MM.1S (cell line): ENCODE results near the gene VPREB1.

Experiments
- DNase-seq: peaks from one replicate; pipeline ENCODE4 v3.0.0-alpha.2; 2015
- H2AFZ ChIP-seq: fragments of 300-600 bp; sonication (generic); 2 replicates; pipeline ENCODE4 v1.6.0; 2016; ENCODE audit warnings: antibody characterized with exemption, low read length
- H3F3A ChIP-seq: fragments of 300-600 bp; sonication (generic); 2 replicates; pipeline ENCODE4 v1.6.1; 2016; ENCODE audit warnings: mild to moderate bottlenecking, antibody characterized with exemption, low read length, moderate library complexity, mixed read lengths; ENCODE audit not compliant: insufficient read depth
- H3K27ac ChIP-seq: fragments of 300-600 bp; sonication (generic); 2 replicates; pipeline ENCODE4 v1.5.1; 2016; ENCODE audit warnings: mild to moderate bottlenecking, low read length
- H3K27me3 ChIP-seq: fragments of 300-600 bp; sonication (generic); replicated peaks from 2 replicates; pipeline ENCODE4 v1.6.0; 2016; ENCODE audit warnings: low read length; ENCODE audit not compliant: insufficient read depth
- H3K36me3 ChIP-seq: fragments of 300-600 bp; sonication (generic); replicated peaks from 2 replicates; pipeline ENCODE4 v1.6.1; 2016; ENCODE audit warnings: mild to moderate bottlenecking, low read length, mixed read lengths; ENCODE audit not compliant: insufficient read depth
- H3K4me1 ChIP-seq: fragments of 300-600 bp; sonication (generic); 2 replicates; pipeline ENCODE4 v1.6.1; 2016; ENCODE audit warnings: low read length, mixed read lengths
- H3K4me2 ChIP-seq: fragments of 300-600 bp; sonication (generic); 2 replicates; pipeline ENCODE4 v1.6.0; 2016; ENCODE audit warnings: low read depth, low read length
- H3K4me3 ChIP-seq: fragments of 300-600 bp; sonication (generic); 2 replicates; pipeline ENCODE4 v1.5.1; 2016; ENCODE audit warnings: low read length, mixed read lengths
- H3K79me2 ChIP-seq: fragments of 300-600 bp; sonication (generic); 2 replicates; pipeline ENCODE4 v1.6.1; 2016; ENCODE audit warnings: mixed run types, low read length, mixed read lengths
- H3K9ac ChIP-seq: fragments of 300-600 bp; sonication (generic); 2 replicates; pipeline ENCODE4 v1.6.1; 2016; ENCODE audit warnings: low read length, mixed read lengths
- H3K9me2 ChIP-seq: fragments of 300-600 bp; sonication (generic); replicated peaks from 2 replicates; pipeline ENCODE4 v1.6.1; 2016; ENCODE audit warnings: mild to moderate bottlenecking, low read length, mixed read lengths; ENCODE audit not compliant: insufficient read depth
- H3K9me3 ChIP-seq: fragments of 300-600 bp; sonication (generic); replicated peaks from 2 replicates; pipeline ENCODE4 v1.6.1; 2016; ENCODE audit warnings: mild to moderate bottlenecking, low read length, mixed read lengths; ENCODE audit not compliant: insufficient read depth
- H4K20me1 ChIP-seq: fragments of 300-600 bp; sonication (generic); 2 replicates; pipeline ENCODE4 v1.6.1; 2016; ENCODE audit warnings: mild to moderate bottlenecking, low read length, moderate library complexity, mixed read lengths; ENCODE audit not compliant: insufficient read depth
- EZH2 ChIP-seq: fragments of 300-600 bp; sonication (generic); optimal IDR thresholded peaks from 2 replicates; pipeline ENCODE3; 2017; ENCODE audit warnings: low read depth, mild to moderate bottlenecking, antibody characterized with exemption, low read length, mixed read lengths
- EZH2phosphoT487 ChIP-seq: fragments of 300-600 bp; sonication (generic); IDR thresholded peaks from 2 replicates; pipeline ENCODE4 v1.6.1; 2018; ENCODE audit warnings: antibody characterized with exemption, low read length
- TF ChIP-seq, protein P1 (sequence below): fragments of 300-600 bp; sonication (generic); IDR thresholded peaks from 2 replicates; pipeline ENCODE4 v1.5.1; 2016; ENCODE audit warnings: antibody characterized with exemption, low read length, mixed read lengths

VPREB1 gene

DNA sequence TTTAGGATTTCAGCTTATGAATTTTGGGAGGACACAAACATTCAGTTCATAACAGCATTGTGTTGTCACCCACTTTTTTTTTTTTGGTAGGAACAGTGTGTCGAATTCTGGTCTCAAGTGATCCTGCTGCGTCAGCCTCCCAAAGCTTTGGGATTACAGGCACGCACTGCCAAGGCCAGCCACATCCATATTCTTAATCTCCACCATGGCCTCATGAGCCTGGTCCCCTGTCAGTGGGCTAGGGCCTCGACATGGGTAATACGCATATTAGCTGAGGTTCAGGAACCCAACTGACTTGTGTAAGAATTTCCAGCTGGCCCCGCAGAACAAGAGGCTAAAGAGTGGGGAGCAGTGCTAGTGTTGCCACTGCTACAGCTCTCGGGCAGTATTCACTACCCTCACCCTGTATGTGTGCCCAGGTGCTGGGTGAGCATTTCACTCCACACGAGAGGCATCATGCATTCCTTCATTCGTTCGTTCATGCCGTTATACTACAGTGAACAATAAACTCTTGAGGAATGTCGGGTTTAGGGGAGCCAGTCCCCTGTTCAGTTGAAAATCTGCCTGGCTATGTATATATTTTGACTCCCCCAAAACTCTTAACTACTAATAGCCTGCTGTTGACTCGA is 5.2 kb upstream of the VPREB1 start:
- no peaks in the 10 kb centered on the region for H3K27me3 ChIP-seq
- no peaks in the 10 kb centered on the region for H3K9me3 ChIP-seq
- H3K27ac ChIP-seq = no peak overlapping the region
- no peak overlapping the region for H3K9ac ChIP-seq
- no peak for DNase-seq
- no peak overlapping the region for H3K4me3 ChIP-seq
- H4K20me1 ChIP-seq = no peaks in the 10 kb centered on the region
- no peaks in the 10 kb centered on the region for H3K79me2 ChIP-seq
- no peak overlapping the region for H3K4me2 ChIP-seq
- H3K9me2 ChIP-seq = no peaks in the 10 kb centered on the region
- peaks cover 12% of the 10 kb centered on the region; the same call in 1 of the 2 replicates for H3K4me1 ChIP-seq
- H3F3A ChIP-seq = peaks cover 4% of the 10 kb centered on the region; the same call in 1 of the 2 replicates
- H3K36me3 ChIP-seq = no peaks in the 10 kb centered on the region
- H2AFZ ChIP-seq = no peak overlapping the region
- TF ChIP-seq EZH2 (no peak), EZH2phosphoT487 (no peak)

GRCh38 chr22:22241554-22241898 is 3.1 kb upstream of the VPREB1 start:
- H3F3A ChIP-seq = no peaks in the 10 kb centered on the region
- no peaks in the 10 kb centered on the region for H3K9me2 ChIP-seq
- H2AFZ ChIP-seq = no peak overlapping the region
- no peak overlapping the region for H3K27ac ChIP-seq
- no peaks in the 10 kb centered on the region for H3K79me2 ChIP-seq
- no peak for DNase-seq
- peaks cover 25% of the 10 kb centered on the region for H3K4me1 ChIP-seq
- no peak overlapping the region for H3K4me2 ChIP-seq
- no peak overlapping the region for H3K9ac ChIP-seq
- H4K20me1 ChIP-seq = no peaks in the 10 kb centered on the region
- no peaks in the 10 kb centered on the region for H3K9me3 ChIP-seq
- no peak overlapping the region for H3K4me3 ChIP-seq
- TF ChIP-seq, protein P1, sequence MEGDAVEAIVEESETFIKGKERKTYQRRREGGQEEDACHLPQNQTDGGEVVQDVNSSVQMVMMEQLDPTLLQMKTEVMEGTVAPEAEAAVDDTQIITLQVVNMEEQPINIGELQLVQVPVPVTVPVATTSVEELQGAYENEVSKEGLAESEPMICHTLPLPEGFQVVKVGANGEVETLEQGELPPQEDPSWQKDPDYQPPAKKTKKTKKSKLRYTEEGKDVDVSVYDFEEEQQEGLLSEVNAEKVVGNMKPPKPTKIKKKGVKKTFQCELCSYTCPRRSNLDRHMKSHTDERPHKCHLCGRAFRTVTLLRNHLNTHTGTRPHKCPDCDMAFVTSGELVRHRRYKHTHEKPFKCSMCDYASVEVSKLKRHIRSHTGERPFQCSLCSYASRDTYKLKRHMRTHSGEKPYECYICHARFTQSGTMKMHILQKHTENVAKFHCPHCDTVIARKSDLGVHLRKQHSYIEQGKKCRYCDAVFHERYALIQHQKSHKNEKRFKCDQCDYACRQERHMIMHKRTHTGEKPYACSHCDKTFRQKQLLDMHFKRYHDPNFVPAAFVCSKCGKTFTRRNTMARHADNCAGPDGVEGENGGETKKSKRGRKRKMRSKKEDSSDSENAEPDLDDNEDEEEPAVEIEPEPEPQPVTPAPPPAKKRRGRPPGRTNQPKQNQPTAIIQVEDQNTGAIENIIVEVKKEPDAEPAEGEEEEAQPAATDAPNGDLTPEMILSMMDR = no peak
- no peaks in the 10 kb centered on the region for H3K27me3 ChIP-seq
- H3K36me3 ChIP-seq = no peaks in the 10 kb centered on the region

DNA sequence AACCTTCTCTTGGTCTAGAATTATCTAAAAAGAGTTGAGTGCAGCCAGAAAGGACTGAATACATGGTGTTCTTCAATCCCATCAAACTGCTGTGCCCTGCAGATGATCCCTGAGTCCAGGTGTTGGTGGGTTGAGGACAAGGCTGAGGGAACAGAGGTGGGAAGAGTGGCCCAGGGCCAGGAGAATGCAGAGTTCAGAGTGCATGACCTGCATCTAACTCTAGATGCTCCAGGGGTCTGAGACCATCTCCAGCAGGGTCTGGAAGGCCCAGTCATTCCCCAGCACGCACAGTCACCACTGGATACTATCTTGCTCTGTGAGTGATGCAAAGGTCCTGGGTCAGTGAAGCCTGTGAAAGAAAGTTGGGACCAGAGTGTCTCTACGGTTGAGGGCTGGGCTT is 2.1 kb upstream of the VPREB1 start:
- Histone ChIP-seq H3K79me2 (no peaks in the 10 kb centered on the region), H2AFZ (no peak overlapping the region), H3F3A (no peaks in the 10 kb centered on the region), H3K27me3 (no peaks in the 10 kb centered on the region), H3K9ac (no peak overlapping the region), H3K4me3 (no peak overlapping the region), H3K27ac (no peak overlapping the region), H3K4me1 (peaks cover 27% of the 10 kb centered on the region), H4K20me1 (no peaks in the 10 kb centered on the region), H3K4me2 (no peak overlapping the region), H3K36me3 (no peaks in the 10 kb centered on the region), H3K9me2 (no peaks in the 10 kb centered on the region), H3K9me3 (no peaks in the 10 kb centered on the region)
- DNase-seq = no peak
- TF ChIP-seq EZH2phosphoT487 (no peak), EZH2 (no peak)
- TF ChIP-seq, protein P1 = no peak

DNA sequence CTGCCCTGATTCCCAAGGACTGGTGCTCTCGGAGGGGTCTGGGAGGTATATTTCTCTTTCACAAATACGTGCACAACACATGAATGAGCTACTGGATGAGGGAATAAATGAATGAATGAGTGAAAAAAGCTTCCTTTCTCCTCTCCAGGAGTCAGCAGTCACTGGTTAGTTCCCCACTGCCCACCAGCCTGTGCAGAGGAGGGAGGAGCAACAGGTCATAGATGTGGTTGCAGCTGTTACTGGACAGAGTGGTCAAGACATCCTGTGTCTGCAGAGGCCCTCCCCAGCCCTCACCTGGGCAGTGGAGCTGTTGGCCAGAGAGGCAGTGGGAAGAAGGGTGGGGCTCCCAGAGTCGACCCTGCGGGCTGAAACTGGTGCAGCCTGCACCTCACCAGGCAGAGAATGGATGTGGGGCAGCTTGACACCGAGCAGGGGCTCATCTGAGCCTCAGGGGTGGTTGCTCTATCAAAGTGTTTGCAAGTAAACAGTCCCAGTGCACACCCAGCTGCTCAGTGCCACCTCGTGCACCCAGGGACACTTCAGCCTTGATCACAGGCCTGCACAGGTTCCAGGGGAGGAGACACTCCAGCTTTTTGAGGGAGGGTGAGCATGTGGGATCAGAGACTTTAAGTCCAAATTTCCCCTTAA is 1.4 kb upstream of the VPREB1 start:
- H3K9me3 ChIP-seq = no peaks in the 10 kb centered on the region

More for the DNA sequence above, 1.4 kb upstream of the VPREB1 start:
- Histone ChIP-seq H3K27ac (no peak overlapping the region), H2AFZ (no peak overlapping the region), H3F3A (no peaks in the 10 kb centered on the region; the same call in 1 of the 2 replicates), H3K4me2 (no peak overlapping the region), H4K20me1 (no peaks in the 10 kb centered on the region), H3K9ac (no peak overlapping the region), H3K27me3 (no peaks in the 10 kb centered on the region), H3K36me3 (no peaks in the 10 kb centered on the region), H3K9me2 (no peaks in the 10 kb centered on the region), H3K4me1 (peaks cover 28% of the 10 kb centered on the region), H3K4me3 (no peak overlapping the region), H3K79me2 (no peaks in the 10 kb centered on the region)
- TF ChIP-seq EZH2 (no peak), EZH2phosphoT487 (no peak)
- TF ChIP-seq, protein P1 = no peak
- DNase-seq = no peak
